ENCODE results near the gene TNNT2.

The TNNT2 gene

GRCh38 chr1:201401700-201402099 lies 24.2 kb upstream of the TNNT2 start:
- no peak for DNase-seq (ENCODE audit: low spot score)

GRCh38 chr1:201400852-201401230 lies 23.4 kb upstream of the TNNT2 start:
- no peak for DNase-seq (ENCODE audit: low spot score)

DNA sequence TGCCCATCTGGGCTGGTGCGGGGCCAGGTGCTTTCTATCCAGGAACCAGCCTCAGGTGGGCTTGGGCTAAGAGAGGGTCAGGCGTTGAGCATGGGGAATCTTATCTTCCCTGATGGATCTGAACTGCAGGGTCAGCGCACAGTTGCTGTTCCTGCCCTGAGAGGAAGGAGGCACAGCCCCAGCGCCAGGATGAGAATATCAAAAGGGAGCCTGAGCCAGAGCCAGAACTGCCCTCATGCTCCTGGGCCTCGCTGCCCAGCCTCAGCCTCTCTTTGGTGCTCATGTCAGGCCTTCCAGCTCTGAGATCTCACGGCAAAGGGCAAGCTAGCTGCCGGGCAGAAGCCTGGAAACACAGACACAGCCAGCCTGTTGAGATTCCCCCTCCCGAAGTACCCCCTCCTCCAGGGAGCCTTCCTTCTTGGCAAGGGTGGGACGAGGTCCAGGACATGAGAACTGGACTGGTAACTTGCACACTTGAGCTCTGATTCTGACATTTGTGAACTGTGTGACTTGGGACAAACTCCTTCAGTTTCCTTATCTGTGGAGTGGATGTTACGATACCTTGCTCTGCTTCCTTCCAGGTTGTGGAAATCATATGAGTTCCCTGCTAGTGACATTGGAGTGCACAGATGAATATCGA lies 22.9 kb upstream of the TNNT2 start:
- DNase-seq (ENCODE audit: low spot score), result no peak

GRCh38 chr1:201399352-201400126 lies 22.1 kb upstream of the TNNT2 start:
- DNase-seq (ENCODE audit: low spot score), result no peak

GRCh38 chr1:201399018-201399351 lies 21.5 kb upstream of the TNNT2 start, which contains the start of gene LAD1:
LAD1 (minus strand) TSS chr1:201399324; CDS start chr1:201399306, 18 bp downstream.
- DNase-seq (ENCODE audit: low spot score), result no peak

DNA sequence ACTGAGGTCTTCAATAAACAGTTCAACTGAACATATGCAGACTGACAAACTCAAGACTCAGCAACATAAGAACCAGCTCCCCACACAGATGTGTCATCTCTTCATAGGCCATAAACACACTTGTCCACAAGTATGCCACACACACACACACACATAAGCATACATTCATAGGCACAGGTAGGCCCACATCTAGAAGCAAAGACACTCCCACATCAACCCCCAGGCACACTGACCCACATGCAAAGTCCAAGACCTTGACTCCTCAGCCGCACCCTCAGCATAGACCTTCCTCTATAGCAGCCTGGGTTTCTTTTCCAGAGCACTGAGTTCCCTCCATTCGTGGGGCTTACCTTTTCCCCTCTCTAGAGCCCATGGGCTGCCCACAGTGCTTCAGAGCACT lies 20.2 kb upstream of the TNNT2 start:
- DNase-seq (ENCODE audit: low spot score), result no peak

GRCh38 chr1:201396861-201397464 lies 19.5 kb upstream of the TNNT2 start:
- DNase-seq (ENCODE audit: low spot score), result no peak

DNA sequence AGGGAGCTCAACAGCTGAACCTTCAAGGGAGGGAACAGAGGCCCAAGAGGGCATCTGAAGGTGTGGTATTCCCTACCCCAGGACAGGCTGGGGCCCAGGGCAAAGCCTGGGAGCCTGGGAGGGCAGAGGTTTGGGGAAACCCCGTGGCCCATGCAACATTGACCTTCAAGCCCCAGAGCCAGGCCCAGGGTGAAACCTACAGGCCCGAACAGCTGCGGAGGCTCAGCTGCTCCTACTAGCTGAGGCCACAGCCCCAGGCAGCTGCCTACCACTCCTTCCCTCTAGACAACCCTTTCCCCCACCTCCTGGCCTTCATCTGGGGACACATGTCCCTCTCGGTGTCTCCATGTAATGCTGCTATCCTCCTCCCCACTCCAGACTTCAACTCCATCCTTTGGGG lies 18.5 kb upstream of the TNNT2 start:
- DNase-seq (ENCODE audit: low spot score), result no peak

GRCh38 chr1:201394591-201394990 lies 17.1 kb upstream of the TNNT2 start:
- no peak for DNase-seq (ENCODE audit: low spot score)

DNA sequence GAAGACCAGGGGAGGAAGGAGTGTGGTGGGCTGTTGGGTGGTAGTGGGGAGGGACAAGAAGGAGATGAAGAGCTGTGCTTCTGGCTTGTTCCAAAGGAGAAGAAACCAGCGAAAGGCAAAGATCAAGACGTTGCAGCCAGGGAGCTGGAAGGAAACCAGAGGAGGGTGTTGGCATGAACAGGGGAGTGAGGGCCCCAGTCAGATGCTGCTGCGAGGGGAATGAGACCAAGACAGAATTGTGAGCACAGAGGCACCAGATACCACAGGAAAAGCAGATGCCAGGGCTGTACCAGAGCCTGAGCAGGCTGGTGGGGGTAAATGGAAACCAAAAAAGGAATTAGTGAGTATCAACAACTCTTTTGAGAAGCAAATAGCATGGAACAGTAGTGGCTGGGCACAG lies 15.6 kb upstream of the TNNT2 start:
- DNase-seq (ENCODE audit: low spot score), result no peak

DNA sequence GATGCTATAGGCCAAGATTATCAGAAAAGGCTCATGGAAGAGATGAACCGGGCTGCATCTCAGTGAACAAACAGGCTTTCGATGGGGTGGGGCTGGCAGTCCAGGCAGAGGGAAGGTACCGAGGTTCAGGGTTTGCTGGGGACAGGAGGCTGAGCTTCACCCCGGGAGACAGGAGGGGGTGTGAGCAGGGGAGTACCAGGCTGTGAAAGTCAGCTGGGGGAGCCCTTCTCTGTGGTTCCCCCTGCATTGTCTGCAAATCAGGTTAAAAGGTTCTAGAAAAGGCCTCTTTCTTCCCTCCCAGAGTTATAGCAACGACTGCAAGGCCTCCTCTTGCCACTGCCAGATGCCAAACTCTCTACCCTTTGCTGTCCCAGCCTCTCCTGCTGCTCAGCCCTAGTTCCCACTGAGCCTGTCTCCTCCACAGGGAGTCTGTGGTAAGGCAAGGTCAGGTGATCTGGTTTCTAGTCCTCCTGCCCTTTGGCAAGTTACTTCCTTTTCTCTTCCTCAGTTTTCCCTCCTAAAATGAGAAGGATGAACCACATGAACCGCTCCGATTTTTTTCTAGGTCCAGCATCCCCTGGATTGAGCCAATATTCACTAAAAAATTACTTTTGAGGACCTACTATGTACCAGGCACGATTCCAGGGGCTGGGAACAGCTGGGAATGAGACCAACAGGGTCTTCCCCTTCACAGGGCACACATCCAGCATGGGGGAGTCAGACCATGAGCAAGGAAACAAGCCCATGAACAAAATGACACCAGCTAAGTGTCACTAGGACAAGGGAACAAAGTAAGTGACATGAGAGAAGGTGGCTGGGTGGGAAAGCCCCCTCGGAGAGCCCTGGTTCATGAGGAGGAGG lies 14.4 kb upstream of the TNNT2 start:
- DNase-seq (ENCODE audit: low spot score), result no peak

GRCh38 chr1:201391225-201391624 lies 13.7 kb upstream of the TNNT2 start:
- DNase-seq (ENCODE audit: low spot score), result no peak

GRCh38 chr1:201389051-201389450 lies 11.6 kb upstream of the TNNT2 start:
- no peak for DNase-seq (ENCODE audit: low spot score)

- DNase-seq (ENCODE audit: low spot score), result no peak
Observed at GRCh38 chr1:201386208-201386607, 8.7 kb upstream of the TNNT2 start.

- DNase-seq (ENCODE audit: low spot score), result peak; percentile 66
Observed at GRCh38 chr1:201385299-201385891, 7.9 kb upstream of the TNNT2 start.

DNA sequence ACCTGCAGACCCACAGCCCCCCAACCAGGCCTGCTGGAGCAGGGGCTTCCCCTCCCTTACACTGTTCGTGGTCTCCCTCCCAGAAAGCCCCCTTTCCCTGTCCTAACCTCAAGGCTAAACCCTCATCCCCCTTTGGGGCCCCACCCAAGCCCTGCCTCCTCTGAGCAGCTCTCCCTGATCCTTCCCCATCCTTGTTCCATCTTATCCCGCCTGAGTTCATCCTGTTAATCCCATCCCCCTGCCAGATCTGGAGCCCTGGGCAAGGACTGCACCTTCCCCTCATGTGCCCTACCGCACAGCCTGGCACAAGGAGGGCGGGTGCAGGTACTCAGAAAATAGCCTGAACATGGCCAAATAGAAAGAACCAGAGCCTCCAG lies 6.9 kb upstream of the TNNT2 start:
- DNase-seq (ENCODE audit: low spot score), result no peak

- no peak for DNase-seq (ENCODE audit: low spot score)
Observed at GRCh38 chr1:201383647-201384405, 6.3 kb upstream of the TNNT2 start.

DNA sequence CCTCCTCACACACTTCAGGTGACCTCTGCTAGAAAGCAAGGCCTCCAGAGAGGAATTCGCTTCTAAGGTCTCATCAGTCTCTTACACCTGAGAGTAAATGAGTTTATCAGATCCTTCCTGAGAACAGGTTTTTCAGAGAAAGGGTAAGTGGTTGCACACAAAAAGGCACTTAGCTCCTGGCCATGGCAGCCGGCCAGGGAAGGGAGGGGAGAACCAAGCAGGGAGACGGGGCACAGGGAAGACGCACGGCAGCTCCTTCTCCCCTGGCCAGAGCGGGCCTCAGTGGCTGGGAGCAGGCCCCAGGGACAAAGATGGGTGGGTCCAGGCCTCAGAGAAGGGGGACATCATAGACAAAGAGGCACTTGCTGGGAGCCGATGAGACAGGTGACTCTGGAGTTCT lies 3.6 kb upstream of the TNNT2 start:
- no peak for DNase-seq (ENCODE audit: low spot score)

GRCh38 chr1:201379733-201380242 lies 2.3 kb upstream of the TNNT2 start:
- DNase-seq (ENCODE audit: low spot score), result no peak

DNA sequence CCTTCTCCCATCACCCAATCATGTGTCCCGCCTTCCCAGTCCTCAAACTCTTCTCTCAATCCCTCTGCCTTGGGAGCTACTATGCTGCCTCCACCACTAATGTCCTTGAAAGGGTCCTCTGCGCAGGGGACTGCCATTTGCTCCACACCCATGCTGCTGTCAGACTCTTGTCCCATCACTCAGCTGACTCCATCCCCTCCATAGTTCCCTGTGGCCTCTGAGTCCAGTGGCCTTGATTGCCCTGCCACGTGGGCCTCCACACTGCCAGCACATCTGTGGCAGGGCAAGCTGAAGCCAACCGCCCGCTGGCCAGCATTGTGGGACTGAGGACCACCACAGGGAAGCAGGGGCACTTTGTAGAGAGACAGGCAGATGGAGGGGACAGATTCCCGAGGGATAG lies 1.3 kb upstream of the TNNT2 start:
- no peak for DNase-seq (ENCODE audit: low spot score)
